HG02852 (cell line): Measurements from ENCODE around the gene TMEM250.

Source experiments
- ATAC-seq: cut with Tn5 transposase; IDR thresholded peaks from one replicate; pipeline ENCODE4 v1.9.1; 2021; ENCODE audit warnings: mild to moderate bottlenecking, moderate library complexity; ENCODE audit not compliant: unreplicated experiment

The TMEM250 gene

DNA sequence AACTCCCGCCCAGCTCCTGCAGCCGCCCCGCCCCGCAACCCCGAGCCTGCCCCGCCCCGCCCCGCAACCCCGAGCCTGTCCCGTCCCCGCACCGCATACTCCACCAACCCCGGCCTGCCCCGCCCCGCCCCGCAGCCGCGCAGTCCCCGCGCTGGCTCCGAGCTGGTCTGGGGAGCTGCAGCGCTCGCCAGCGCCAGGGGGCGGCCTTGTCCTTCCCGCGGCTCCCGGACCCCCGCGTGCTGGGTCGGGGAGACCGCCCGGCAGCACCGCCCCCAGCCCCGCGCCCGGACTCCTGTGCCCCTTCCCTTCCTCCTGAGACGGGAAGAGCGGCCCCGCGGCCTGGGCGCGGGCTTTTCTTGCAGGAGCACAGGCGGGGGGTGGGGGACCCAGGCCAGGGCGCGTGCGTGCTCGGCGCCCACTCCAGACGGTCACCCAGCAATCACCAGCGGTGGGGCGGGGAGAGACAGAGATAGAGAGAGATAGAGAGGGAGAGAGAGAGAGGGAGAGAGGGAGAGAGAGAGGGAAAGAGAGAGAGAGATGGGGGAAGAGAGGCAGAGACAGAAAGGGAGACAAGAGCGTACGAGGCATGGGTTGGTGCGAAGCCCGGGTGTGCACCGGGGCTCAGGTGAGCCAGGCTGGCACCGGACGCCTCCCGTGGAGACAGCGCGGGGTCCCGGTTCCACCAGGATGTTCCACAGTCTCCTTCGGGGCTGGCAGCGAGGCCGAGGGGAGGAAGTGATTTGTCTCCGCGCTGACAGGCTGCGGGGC lies 14.7 kb upstream of the TMEM250 start:
- no peak for ATAC-seq

DNA sequence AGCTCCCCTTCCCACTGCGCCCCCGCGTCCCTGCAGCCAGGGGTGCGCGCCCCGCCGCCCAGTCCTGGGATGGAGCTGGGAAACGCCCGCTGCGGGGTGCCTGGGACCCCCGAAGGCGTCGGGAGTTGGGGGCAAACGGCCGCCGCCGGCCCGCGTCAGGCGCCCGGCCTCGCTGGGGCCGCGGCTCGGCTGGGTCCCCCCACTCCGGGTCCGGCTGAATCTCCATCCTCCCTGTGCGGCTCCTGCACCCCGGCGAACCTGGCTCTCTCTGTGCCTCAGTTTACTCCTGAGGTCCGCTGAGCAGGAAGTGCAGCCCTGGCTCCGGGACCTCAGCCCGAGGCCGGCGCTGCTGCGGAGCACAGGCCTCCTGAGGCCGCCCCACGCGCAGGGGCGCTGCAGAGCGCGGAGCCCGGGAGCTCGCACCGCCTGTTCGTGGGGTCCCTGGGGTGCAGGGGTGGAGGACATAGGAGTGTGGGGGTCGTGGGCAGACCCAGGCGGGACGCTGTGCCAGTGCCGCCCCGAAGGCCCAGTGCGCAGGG lies 13.9 kb upstream of the TMEM250 start:
- ATAC-seq = no peak

DNA sequence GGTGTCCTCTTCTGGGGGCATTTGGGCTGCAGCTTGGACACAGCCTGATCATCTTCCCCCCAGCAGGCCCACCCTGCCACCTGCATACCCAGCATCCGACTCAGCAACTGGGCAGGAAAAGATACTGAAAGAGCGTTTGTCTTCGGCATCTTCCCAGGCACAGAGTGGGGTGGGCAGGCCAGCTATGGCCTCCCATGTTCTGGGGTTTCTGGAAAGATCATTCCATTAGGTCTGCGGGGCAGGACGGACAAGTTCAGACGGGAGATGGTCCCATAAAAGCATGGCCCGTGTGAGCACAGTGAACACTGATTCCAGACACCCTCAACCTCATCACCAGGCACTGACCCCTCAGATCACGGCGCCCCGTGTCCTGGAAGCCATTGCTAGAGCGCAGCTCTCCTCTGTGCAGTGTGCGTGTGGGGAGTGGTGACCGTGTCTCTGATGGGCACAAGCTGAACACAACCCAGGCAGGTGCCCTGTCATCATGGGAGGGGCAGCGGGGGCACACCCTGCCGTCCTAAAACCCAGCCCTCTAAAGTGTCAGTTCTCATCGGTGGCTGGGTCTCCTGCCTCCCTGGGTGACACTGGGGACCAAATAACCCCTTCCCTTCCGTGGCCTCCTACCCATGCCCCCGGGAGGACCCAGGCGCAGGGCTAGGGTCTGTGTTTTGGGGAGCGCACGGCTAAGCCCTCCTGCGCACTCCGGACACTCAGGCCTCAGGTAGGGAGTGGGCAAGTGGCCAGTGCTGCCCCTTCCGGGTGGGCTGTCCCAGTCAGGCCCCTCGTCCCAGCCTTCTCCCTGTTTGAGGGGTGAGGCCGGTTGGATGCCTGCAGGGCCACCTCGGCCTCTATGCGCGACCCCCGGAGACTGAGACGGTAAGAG lies 13.2 kb upstream of the TMEM250 start:
- no peak for ATAC-seq

DNA sequence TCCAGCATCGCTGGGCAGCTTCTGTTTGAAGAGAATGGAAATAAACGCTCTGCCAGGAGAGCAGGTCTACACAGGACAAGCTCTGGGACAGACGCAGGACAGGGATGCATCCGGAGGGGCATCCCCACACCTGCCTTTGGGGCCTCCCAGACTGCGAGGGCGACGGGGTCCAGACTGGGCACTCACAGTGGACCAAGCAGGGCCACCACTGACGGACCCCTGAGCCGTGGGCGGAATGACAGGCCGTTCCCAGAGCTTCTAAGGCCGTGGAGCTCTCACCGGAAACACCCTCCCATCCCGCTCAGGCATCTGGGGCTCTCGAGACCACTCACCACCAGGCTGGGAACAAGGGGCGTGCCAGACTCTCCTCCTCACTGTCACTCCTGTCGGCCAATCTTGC lies 10.5 kb upstream of the TMEM250 start:
- ATAC-seq = no peak

DNA sequence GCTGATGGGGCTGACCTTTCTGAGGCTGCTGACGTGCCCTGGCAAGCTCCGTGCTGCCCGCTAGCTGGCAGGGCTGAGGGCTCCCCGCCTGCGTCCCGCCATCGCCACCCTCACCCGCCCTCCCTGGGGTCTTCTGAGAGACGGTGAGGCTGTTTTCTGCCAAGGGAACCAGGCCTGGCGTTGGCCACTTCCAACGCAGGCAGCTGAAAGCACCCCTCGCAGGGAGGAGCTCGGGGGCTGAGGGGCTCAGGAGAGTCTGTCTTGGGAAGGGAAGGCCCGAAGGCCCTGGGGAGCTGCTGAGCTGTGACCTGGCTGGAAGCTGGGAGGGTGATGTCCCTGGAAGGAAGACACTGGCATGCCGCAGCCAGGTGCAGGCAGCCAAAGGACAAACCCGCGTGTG lies 9.8 kb upstream of the TMEM250 start:
- ATAC-seq = no peak

DNA sequence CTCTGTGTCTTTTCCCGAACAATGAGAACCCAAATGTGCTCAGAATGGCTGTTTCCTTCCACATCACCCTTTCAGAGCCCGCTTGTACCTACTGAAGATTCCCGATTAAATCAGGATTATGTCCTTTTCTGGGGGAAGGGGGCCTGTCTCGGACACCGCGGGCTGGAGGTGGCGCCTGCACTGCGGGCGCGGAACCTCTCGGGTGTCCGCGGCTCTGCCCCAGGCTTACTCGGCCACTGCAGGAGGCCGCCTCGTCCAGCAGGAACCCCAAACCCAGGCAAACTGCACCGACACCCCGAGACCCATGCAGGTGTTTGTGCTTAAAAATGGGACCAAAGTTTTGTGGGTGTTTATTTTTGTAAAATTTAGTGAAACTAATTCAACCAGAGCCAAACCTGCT lies 8.6 kb upstream of the TMEM250 start:
- no peak for ATAC-seq

DNA sequence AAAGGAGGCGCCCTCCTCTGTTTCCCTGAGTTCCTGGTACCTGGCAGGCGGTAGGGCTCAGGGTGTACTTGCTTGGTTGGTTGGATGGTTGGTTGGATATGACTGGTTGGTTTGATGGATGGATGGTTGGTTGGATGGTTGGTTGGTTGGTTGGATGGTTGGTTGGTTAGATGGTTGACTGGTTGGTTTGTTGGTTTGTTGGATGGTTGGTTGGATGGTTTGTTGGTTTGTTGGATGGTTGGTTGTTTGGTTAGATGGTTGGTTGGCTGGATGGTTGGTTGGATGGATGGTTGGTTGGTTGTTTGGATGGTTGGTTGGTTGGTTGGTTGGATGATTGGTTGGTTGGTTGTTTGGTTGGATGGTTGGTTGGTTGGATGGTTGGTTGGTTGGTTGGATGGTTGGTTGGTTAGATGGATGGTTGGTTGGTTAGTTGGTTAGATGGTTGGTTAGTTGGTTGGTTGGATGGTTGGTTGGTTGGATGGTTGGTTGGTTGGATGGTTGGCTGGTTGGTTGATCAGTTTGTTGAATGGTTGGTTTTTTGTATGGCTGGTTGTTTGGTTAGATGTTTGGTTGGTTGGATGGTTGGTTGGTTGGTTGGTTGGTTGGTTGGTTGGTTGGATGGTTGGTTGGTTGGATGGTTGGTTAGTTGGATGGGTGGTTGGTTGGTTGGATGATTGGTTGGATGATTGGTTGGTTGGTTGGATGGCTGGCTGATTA lies 6.5 kb upstream of the TMEM250 start:
- no peak for ATAC-seq

DNA sequence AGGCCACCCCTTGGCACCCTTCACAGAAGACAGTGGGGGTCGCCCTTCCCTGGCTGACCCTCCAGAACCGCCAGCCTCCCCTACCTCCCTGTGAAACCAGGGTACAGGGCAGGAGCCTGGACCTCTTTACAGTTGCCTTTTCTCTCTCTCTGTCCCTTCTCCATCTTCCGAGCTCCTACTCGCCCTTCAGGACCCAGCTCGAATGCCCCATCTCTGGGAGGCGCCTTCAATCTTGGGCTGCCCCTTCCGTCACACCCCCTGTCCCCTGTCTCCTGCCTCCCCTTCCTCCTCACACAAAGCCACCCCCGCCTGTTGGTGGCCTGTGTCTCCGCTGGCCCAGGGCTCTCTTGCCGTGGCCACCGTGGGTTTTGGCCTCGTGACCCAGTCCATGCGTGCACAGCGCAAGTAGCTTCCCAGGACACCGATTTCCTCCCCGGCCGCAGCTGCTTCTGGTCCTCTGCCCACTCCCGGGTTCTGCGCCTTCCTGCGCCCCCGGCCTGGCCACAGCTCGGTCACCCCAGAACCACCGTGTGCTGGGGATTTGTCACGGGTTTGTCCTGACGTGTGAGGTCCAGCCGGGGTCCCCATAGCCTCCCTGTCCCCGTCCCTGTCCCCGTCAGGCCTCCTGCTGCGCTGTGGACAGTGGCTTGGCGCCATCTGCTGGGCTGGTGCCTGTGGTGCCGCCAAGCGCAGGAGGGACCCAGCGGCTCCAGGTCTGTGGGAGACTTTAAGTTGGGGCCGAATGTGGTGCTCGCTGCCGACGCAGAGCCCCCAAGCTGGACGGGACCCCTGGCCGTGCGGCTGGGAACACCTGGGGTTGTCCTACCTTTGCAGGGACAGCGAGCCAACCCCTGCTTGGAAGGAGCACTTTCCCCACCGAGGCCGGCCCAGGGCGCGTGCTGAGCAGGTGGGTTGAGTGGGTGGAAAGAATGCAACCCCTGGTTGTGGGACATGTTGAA lies 4.0 kb upstream of the TMEM250 start:
- ATAC-seq = no peak

DNA sequence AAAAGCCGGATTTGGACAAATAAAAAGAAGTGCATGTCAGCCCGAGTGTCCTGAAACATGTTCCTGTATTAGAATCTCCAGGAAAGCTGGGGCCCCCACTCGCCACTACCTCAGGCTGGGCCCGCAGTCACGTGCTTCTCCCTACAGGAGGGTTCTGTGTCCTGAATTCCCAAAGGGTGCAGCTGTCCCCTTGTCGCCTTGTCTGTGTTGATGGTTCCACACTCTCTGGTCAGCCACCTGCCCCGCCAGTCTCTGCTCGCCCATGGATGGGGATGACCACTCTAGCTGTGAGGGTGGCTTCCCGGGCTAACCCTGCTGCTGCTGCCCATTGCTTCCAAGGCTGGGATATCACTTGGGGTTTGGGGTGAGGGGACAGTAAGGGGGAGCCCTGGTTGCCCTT lies 3.1 kb upstream of the TMEM250 start:
- no peak for ATAC-seq

DNA sequence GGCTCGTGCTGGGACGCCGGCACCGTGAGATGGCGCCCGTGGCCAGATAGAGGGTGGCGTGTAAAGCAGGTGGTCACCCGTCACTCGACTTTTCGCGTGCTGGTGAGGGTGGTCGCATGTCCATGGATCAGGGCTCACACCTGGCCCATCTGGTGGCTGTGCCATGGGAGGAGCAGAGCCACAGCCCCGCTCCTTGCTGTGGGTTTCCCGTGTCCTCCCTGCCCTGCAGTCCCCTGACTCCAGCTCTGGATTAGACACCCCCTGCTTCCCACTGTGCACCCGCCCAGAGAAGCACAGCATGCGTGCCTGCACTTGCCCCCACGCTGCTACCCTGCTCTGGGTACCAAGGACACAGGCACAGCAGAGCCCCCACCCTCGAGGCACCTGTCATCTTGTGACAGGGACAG lies 1.8 kb upstream of the TMEM250 start:
- no peak for ATAC-seq

DNA sequence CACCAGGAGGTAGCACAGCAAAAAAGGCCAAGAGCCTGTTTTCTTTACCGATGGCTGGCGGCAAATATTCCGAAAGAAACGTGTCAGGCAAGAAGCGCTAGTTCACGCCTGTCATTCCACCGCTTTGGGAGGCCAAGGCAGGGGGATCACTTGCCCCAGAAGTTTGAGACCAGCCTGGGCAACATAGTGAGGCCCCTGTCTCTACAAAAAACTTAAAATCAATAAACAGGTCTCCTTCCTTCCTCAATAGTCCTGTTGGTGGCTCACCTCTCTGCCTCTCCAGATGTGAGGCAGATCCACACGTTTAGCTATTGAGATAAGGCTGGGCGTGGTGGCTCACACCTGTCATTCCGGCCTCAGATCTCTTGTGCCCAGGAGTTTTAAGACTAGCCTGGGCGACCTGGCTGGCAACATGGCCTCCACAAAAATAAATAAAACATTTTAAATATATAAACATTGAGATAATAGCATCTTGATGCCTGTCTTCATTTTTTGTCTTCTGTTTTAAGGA lies 1.3 kb upstream of the TMEM250 start:
- no peak for ATAC-seq

DNA sequence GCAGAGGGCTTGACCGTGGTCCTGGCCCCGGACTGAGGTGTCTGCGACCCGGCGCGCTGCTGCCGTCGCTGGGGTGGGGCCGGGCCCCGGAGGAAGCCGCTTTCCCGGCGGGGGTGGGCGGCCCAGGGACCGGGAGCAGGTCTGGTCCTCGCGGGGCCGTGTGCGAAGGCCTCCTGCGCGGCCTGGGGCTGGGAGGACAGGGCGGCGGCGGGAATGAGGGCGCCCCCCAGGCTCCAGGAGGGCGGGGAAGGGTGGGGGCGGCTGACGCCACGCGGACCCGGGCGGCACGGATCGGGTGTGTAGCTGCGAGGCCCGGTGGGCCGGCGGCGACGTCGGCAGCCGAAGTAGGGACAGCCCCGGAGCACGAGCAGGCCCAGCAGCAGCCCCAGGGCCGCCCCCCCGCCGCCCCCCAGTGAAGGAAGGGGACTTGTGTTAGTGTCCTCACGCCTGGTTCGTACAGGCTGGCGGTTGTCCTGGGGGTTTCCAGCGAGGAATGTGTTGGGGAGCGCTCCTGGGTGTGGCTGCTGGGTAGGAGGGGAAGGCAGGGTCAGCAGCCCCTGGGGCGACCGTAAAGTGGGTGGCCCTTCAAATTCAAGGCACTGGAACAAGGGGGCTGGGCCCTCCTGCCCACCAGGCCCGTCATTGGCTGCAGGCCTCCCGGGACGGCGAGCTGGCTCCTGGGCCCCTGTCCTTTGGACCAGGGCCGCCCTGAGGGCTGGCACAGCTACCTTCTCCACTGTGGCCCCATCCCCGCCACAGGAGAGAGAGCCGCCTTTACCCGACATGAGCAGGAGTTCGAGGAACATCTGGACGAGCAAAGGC lies 597 bp upstream of the TMEM250 start:
- ATAC-seq = peak; percentile 5

DNA sequence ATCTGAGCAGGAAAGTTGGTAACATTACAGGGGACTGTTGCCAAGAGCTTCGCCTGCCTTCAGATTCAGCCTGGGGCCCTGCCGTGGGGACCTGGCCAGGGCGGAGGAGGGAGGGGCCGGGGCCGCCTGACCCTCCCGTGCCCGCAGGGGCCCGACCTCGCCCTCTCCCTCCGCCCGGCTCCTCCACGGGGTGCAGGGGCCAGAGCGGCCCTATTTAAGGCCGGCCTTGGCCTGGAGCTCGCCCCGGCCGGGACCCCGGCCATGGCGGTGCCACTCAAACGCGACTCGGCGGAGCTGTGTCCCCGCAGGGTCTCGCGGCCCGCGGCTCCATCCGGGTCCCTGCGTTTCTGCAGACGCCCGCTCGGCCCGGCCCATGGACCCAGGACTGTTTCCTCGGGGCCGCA lies 757 bp downstream of the TMEM250 start:
- peak; percentile 3 for ATAC-seq

DNA sequence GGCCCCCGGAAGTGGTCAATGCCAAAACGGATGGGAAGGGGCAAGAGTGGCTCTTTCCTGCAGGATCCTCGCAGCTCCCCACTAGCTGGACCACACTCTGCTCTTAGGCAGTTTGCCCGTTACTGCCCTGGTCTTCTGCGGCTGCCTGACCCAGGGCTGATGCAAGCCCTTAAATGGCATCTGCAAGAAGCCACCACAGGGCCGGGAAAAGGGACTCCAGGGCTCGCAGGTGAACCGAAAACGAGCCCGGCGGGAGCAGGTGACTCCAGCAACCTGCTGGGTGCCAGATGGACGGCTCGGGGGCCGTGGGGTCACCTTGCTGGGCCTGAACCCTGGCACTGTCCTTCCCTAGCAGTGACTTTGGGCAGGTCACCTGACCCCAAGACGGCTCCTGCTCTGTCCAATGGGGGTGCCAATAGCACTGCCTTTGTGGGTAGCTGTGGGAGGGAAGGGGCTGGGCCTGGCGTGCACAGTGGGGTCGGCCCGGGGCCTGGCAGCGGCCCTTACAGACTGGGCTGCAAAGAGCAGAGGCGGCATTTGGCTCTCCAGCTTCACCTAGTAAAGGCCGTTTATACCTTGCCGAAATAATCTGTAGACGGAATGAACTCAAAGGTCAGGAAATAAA lies 1.3 kb downstream of the TMEM250 start:
- ATAC-seq = no peak

DNA sequence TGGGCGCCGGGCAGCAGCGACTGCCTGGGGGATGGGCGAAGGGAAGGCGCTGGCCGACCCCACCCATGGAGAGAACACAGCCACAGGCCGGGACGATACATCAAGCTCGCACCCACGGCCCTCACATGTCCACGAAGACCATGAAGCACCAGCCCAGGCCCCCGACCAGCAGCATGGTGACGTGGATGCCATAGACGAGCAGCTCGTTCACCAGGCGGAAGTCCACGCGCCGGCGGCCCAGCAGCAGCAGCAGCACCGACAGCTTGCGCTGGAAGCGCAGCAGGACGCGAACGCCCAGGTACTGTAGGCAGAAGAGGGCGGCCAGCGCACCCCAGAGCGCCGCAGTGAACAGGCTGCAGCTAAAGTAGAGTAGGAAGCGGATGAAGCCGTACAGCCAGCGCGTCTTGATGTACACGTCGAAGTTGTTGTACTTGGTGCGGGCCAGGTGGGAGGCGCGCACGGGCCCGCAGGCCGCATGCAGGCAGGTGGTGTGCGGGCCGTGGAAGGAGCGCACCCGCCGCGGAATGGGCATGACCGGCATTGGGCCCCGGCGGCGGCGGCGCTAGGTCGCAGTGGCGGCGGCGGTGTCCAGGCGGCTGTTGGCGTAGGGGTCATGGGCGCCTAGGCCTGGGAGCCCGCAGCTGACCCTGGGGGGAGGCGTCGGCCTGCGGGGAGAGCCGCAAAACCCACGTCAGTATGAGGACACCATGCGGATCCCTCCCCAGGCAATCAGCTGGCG lies 2.1 kb downstream of the TMEM250 start:
- ATAC-seq = no peak

DNA sequence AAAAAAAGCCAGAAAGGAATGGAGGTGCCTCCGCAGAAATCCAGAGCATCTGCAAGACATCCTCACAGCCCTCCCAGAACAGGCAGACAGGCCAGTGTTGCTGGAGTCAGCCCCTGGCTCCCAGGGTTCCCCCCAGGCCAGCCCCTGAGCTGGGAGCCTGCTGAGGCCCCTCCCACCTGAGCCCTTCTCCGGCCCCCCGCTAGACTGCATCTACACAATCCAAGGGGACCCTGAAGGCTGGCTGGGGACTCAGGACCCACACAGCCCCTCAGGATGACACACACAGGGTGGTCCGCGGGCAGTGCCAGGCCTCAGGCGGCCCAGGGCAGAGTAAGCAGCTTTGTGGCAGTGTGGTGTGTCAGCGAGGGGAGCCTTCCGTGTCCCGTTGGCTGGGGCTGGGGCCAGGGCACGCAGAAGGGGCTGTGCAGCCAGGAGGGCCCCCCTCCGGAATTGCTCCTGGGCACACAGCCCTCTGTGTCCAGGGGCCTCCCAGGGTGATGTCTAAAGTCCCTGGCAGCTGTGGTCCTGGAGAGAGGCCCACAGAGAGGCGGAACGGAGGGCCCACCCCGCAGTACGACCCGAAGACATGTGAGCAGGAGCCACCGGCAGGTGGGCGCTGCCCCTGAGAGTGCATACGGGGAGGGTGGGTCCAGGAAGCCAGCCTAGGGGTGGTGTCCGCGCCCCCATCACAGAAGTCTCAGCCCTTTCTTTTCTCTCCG lies 2.9 kb downstream of the TMEM250 start:
- ATAC-seq = no peak

DNA sequence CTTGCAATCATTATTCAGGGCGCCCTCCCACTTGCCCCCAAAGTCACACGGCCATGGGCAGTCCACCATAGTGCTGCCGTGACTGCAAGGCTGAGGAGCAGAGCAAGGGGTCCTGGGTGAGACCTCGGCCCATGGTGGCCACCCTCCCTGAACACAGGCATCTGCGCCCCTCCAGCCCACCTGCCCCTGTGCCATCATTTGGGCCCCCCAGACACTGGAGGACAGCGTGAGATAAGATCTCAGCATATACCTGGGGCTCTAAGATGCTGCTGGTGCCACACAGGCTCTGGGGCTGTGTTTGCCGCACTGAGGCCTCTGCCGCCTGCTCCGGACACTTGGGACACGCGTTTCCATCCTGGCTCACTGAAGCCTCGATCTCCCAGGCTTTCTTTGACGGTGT lies 3.5 kb downstream of the TMEM250 start:
- no peak for ATAC-seq
